ENCODE measurements around the gene XPC. TPM values are rescaled to one million over a fixed set of nuclear protein-coding genes. Genes with fewer than 3 reads are reported as not detected.

The XPC gene
- polyA plus RNA-seq, 3 donors = 13.4 to 22.0 (median 15.5) TPM

DNA sequence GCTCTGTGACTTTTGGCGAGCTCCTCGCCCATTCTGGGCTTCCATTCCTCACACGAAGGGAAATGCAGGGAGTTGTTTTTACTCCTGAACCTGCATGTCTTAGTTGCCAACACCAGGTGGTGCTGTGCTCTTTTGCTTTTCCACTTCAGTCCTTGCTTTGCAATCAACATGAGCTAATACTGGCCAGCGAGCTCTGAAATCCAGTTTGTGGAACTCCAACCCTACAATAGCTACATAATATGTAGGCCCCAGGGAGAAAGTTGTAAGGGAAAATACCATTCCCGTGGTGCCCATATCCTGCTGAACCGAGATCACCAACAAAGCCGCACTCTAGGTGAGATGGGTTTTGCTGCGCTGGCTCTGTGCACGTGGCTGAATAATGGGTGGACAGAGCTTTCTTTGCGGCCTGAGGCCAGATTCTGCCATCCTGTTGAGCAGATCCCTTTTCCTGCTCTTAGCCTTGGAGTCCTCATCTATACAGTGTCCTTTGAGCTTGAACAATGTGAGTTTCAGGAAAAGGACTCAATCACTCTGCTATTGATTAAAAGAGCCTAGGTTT, 25.2 kb upstream of the XPC start:
- peak; percentile 34 to 61 (median 44) for DNase-seq
- WGBS (ENCODE audit: insufficient coverage) = 60% methylated on average over 8 of the region's 10 CpGs
- Mint-ChIP-seq H3K36me3 (peaks cover 14 to 18% of the 10 kb centered on the region in 2 donors), H3K9me3 (peaks cover 0 to 2% (median 0%) of the 10 kb centered on the region in 7 donors), H3K4me1 (peaks cover 13% of the 10 kb centered on the region), H3K27me3 (ENCODE audit: low read depth in 3 of 3) (peaks cover 0 to 2% (median 0%) of the 10 kb centered on the region in 3 donors), H3K27ac (no peak overlapping the region), H3K4me3 (no peak overlapping the region)
- Histone ChIP-seq H2AFZ (ENCODE audit: insufficient read depth, low read depth, low read length, poor library complexity, severe bottlenecking) (no peak overlapping the region), H3K9ac (ENCODE audit: insufficient read depth, low read length, poor library complexity, severe bottlenecking) (no peak overlapping the region), H3K4me2 (replicated peaks; ENCODE audit: extremely low read depth, low read length, poor library complexity, severe bottlenecking) (no peak overlapping the region), H3K4me3 (replicated peaks in 1 of 3; ENCODE audit: low read depth in 2 of 3, low read length in 3 of 3) (no peak overlapping the region), H3K27ac (ENCODE audit: low read depth in 1 of 2, low read length in 2 of 2) (no peak overlapping the region), H4K20me1 (ENCODE audit: insufficient read depth, low read length) (no peaks in the 10 kb centered on the region), H3K4me1 (ENCODE audit: control insufficient read depth in 1 of 2, insufficient read depth in 2 of 2, low read length in 2 of 2) (peaks cover 9 to 11% of the 10 kb centered on the region in 2 donors), H3K9me3 (replicated peaks in 1 of 2; ENCODE audit: control insufficient read depth in 1 of 2, insufficient read depth in 1 of 2, low read length in 2 of 2) (no peaks in the 10 kb centered on the region), H3K79me2 (ENCODE audit: insufficient read depth, low read length) (no peaks in the 10 kb centered on the region), H3K36me3 (replicated peaks in 1 of 2; ENCODE audit: control insufficient read depth in 1 of 2, insufficient read depth in 2 of 2, low read length in 2 of 2) (peaks cover 9 to 19% of the 10 kb centered on the region in 2 donors), H3K27me3 (ENCODE audit: control insufficient read depth in 2 of 2, insufficient read depth in 2 of 2, low read length in 2 of 2) (no peaks in the 10 kb centered on the region)
- TF ChIP-seq, protein P1, sequence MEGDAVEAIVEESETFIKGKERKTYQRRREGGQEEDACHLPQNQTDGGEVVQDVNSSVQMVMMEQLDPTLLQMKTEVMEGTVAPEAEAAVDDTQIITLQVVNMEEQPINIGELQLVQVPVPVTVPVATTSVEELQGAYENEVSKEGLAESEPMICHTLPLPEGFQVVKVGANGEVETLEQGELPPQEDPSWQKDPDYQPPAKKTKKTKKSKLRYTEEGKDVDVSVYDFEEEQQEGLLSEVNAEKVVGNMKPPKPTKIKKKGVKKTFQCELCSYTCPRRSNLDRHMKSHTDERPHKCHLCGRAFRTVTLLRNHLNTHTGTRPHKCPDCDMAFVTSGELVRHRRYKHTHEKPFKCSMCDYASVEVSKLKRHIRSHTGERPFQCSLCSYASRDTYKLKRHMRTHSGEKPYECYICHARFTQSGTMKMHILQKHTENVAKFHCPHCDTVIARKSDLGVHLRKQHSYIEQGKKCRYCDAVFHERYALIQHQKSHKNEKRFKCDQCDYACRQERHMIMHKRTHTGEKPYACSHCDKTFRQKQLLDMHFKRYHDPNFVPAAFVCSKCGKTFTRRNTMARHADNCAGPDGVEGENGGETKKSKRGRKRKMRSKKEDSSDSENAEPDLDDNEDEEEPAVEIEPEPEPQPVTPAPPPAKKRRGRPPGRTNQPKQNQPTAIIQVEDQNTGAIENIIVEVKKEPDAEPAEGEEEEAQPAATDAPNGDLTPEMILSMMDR (IDR thresholded peaks at IDR 0.05) = peak; percentile 80
- intact Hi-C loops (cut with micrococcal nuclease) = loop anchor here in 1 of 2 donors (5.0 kb wide), 2 partner anchors 264 to 579 kb away; no protein-coding TSS in a partner anchor

GRCh38 chr3:14202874-14203520, 24.6 kb upstream of the XPC start:
- Mint-ChIP-seq H3K4me3 (no peak overlapping the region), H3K27me3 (ENCODE audit: low read depth in 3 of 3) (peaks cover 0 to 2% (median 0%) of the 10 kb centered on the region in 3 donors), H3K36me3 (peaks cover 19 to 24% of the 10 kb centered on the region in 2 donors), H3K9me3 (peaks cover 0 to 2% (median 0%) of the 10 kb centered on the region in 7 donors), H3K27ac (peak overlapping the region in 1 of 7 donors; percentile 66), H3K4me1 (peaks cover 13% of the 10 kb centered on the region)
- WGBS (ENCODE audit: insufficient coverage) = 86% methylated on average over 21 of the region's 23 CpGs
- peaks cover 14 to 25% of the 10 kb centered on the region in 2 donors for H3K36me3 ChIP-seq (replicated peaks in 1 of 2; ENCODE audit: control insufficient read depth in 1 of 2, insufficient read depth in 2 of 2, low read length in 2 of 2)
- no peak overlapping the region for H3K4me3 ChIP-seq (replicated peaks in 1 of 3; ENCODE audit: low read depth in 2 of 3, low read length in 3 of 3)
- no peaks in the 10 kb centered on the region for H4K20me1 ChIP-seq (ENCODE audit: insufficient read depth, low read length)
- H3K9me3 ChIP-seq (replicated peaks in 1 of 2; ENCODE audit: control insufficient read depth in 1 of 2, insufficient read depth in 1 of 2, low read length in 2 of 2) = no peaks in the 10 kb centered on the region
- DNase-seq = no peak
- no peaks in the 10 kb centered on the region for H3K79me2 ChIP-seq (ENCODE audit: insufficient read depth, low read length)
- no peak overlapping the region for H3K9ac ChIP-seq (ENCODE audit: insufficient read depth, low read length, poor library complexity, severe bottlenecking)
- TF ChIP-seq, protein P1 (IDR thresholded peaks at IDR 0.05) = no peak
- H3K4me2 ChIP-seq (replicated peaks; ENCODE audit: extremely low read depth, low read length, poor library complexity, severe bottlenecking) = no peak overlapping the region
- H3K27me3 ChIP-seq (ENCODE audit: control insufficient read depth in 2 of 2, insufficient read depth in 2 of 2, low read length in 2 of 2) = no peaks in the 10 kb centered on the region
- no peak overlapping the region for H2AFZ ChIP-seq (ENCODE audit: insufficient read depth, low read depth, low read length, poor library complexity, severe bottlenecking)
- H3K4me1 ChIP-seq (ENCODE audit: control insufficient read depth in 1 of 2, insufficient read depth in 2 of 2, low read length in 2 of 2) = peaks cover 9 to 11% of the 10 kb centered on the region in 2 donors
- H3K27ac ChIP-seq (ENCODE audit: low read depth in 1 of 2, low read length in 2 of 2) = no peak overlapping the region
- intact Hi-C loops (cut with micrococcal nuclease) = loop anchor here in 1 of 2 donors (5.0 kb wide), 2 partner anchors 264 to 579 kb away; no protein-coding TSS in a partner anchor

Measured in CD14-positive monocyte (primary cell).